ENCODE measurements around the gene CDC42BPB. TPM values are rescaled to one million over a fixed set of nuclear protein-coding genes. Genes with fewer than 3 reads are reported as not detected.

The CDC42BPB gene
- total RNA-seq, 1 donor from 2014 or later, result 96.5 TPM

DNA sequence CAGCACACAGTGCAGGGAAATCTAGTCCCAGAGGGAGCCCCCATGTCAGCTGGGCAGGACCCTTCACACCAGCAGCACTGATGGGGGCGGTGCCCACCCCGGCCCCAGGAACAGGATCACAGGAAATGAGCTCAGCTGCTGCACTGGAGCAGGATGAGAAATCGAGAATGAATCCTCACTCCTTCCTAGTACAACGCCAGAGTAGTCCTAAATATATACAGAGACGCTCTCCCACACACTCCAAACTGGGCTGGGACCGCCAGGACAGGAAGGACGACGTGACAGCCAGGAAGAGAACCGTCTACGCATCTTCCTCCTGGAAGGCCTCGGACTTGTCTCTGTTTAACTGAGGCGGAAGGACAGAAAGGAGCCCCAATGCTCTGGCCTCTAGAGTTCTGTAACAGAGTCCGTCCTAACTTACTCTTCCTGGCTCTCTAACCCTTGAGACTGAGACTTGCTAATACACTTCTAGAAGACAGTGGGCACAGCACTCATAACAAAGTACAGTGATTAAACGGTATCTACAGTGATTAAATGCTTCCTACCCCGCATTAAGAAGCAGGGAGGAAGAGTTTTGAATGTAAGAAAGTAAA is 33.4 kb downstream of the CDC42BPB start:
- H3K4me1 ChIP-seq, result peaks cover 0 to 27% of the 10 kb centered on the region in 2 donors
- H3K27ac ChIP-seq, result peak overlapping the region; percentile 52 to 64
- intact Hi-C loops (cut with DNase I), result no loop called here

DNA sequence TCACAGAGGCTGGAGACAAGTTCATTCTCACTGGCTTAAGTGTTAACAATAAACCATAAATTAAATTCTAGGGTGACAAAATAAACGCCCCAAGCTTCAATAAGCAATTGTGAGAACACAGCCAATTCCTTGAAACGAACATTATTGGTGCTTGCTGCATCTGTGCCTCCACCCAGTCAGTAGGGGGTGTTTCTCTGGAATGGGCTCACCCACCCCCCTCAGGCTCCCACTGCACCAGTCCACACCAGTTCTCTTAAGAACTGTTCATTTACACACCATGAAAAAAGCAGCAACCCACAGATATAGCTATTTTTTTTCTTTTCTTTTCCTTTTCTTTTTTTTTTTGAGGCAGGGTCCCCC is 34.7 kb downstream of the CDC42BPB start:
- TF ChIP-seq, protein P1, sequence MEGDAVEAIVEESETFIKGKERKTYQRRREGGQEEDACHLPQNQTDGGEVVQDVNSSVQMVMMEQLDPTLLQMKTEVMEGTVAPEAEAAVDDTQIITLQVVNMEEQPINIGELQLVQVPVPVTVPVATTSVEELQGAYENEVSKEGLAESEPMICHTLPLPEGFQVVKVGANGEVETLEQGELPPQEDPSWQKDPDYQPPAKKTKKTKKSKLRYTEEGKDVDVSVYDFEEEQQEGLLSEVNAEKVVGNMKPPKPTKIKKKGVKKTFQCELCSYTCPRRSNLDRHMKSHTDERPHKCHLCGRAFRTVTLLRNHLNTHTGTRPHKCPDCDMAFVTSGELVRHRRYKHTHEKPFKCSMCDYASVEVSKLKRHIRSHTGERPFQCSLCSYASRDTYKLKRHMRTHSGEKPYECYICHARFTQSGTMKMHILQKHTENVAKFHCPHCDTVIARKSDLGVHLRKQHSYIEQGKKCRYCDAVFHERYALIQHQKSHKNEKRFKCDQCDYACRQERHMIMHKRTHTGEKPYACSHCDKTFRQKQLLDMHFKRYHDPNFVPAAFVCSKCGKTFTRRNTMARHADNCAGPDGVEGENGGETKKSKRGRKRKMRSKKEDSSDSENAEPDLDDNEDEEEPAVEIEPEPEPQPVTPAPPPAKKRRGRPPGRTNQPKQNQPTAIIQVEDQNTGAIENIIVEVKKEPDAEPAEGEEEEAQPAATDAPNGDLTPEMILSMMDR (IDR thresholded peaks at IDR 0.05), result no peak
- DNase-seq (ENCODE audit: low spot score in 2 of 2), result no peak
- H3K27me3 ChIP-seq, result no peaks in the 10 kb centered on the region
- intact Hi-C loops (cut with DNase I), result no loop called here
- no peaks in the 10 kb centered on the region for H3K9me3 ChIP-seq
- H3K4me3 ChIP-seq, result no peak overlapping the region
- peak overlapping the region in 1 of 2 donors; percentile 35 for H3K27ac ChIP-seq
- peaks cover 0 to 22% of the 10 kb centered on the region in 2 donors for H3K4me1 ChIP-seq
- H3K36me3 ChIP-seq, result peaks cover 3 to 6% of the 10 kb centered on the region in 2 donors

More for the DNA sequence above, 33.4 kb downstream of the CDC42BPB start:
- no peaks in the 10 kb centered on the region for H3K9me3 ChIP-seq
- H3K36me3 ChIP-seq, result peaks cover 3 to 6% of the 10 kb centered on the region in 2 donors
- peak overlapping the region in 1 of 2 donors; percentile 0 for H3K4me3 ChIP-seq
- peak in 1 of 2 donors; percentile 63 for DNase-seq (ENCODE audit: low spot score in 2 of 2)
- TF ChIP-seq, protein P1 (IDR thresholded peaks at IDR 0.05), result no peak
- H3K27me3 ChIP-seq, result no peaks in the 10 kb centered on the region

DNA sequence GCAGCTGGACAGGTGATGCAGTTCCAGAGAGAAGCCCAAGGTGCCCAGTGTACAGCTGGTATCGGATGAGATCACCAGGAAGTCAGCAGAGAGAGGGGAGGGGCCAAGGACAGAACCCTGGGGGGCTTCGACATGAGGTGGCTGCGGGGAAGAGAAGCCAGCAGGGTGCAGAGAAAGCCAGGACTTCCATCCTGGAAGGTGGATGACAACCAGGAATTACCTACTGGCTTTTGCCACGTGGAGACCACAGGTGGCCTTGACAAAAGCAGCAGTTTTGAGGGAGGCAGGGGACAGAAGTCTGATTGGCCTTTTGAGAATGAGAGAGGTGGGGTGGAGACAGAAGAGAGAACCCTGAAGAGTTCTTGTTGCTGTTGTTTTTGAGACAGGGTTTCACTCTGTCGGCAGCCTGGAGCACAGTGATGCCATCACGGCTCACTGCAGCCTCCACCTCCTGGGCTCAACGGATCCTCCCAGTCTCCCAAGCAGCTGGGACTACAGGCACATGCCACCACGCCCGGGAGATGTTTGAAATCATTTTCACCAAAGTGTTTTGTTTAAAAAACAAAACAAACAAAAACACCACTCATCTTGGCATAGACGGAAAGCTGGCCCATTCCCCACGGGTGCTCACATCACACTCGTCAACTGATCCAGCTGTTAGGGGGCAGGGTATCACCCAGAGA is 35.2 kb downstream of the CDC42BPB start:
- peak in 1 of 2 donors; percentile 60 for DNase-seq (ENCODE audit: low spot score in 2 of 2)
- Histone ChIP-seq H3K4me3 (no peak overlapping the region), H3K27ac (peak overlapping the region in 1 of 2 donors; percentile 35), H3K27me3 (no peaks in the 10 kb centered on the region), H3K36me3 (peaks cover 3 to 6% of the 10 kb centered on the region in 2 donors), H3K9me3 (no peaks in the 10 kb centered on the region), H3K4me1 (peaks cover 0 to 22% of the 10 kb centered on the region in 2 donors)
- TF ChIP-seq, protein P1 (IDR thresholded peaks at IDR 0.05), result no peak
- intact Hi-C loops (cut with DNase I), result no loop called here

DNA sequence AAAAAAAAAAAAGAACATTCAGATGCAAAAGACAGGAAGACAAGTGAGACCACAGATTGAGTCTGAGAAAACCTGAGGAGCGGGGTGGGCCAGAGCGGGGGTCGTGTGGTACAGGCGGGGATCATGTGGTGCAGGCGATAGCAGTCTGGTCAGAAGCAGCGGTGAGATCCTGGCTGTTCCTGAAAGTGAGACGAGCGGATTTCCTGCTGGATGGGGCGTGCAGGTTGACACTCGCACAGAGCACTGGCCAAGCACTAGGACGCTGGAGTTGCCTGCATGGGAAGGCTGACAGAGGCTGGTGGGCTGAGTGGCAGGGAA is 35.7 kb downstream of the CDC42BPB start:
- intact Hi-C loops (cut with DNase I), result no loop called here
- Histone ChIP-seq H3K27ac (peak overlapping the region in 1 of 2 donors; percentile 35), H3K27me3 (no peaks in the 10 kb centered on the region), H3K4me3 (no peak overlapping the region), H3K9me3 (no peaks in the 10 kb centered on the region), H3K36me3 (peaks cover 3 to 6% of the 10 kb centered on the region in 2 donors), H3K4me1 (peaks cover 0 to 22% of the 10 kb centered on the region in 2 donors)
- peak in 1 of 2 donors; percentile 63 for DNase-seq (ENCODE audit: low spot score in 2 of 2)
- TF ChIP-seq, protein P1 (IDR thresholded peaks at IDR 0.05), result no peak

DNA sequence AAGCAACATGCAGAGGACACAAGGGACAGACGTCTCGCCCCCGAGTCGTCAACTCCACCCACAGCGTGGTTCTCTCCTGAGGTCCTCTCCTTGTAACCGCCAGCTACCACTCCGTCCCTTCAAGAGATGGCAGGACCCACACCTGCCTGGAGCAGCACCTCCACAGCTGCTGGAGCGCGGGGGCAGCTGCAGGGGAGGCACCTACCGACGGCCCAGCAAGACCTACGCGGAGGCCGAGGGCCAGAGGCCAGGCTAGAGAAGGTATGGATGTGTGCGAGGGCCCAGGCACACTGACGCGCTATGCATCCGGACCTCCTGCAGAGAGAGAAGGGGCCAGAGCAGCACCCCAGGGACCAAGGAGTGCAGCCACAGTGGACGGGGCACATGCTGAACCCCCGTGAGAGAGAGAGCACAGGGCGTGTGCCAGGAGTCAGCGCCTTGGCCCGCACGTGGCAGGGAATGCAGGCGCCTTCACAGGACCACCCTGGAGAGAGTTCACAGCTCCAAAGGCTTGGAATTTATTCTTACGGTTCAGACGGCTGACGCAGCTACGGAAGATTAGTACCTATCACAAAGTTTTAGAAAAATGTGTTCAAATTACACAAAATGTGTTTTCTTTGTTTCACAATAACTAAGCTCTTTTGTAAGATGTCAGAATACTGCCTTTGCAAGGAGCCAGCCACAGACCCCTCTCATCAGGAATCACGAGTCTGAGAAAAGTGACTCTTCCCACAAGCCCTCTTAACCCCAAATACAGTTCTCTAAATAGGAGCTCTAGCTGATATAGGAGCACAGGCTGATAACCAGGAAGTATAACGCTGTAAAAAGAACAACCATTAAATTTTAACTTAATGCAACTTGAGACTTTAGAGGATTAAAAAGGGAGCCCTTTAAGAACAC is 36.8 kb downstream of the CDC42BPB start:
- Histone ChIP-seq H3K4me3 (no peak overlapping the region), H3K27me3 (no peaks in the 10 kb centered on the region), H3K27ac (no peak overlapping the region), H3K4me1 (peaks cover 0 to 30% of the 10 kb centered on the region in 2 donors), H3K9me3 (no peaks in the 10 kb centered on the region), H3K36me3 (peaks cover 3 to 6% of the 10 kb centered on the region in 2 donors)
- TF ChIP-seq, protein P1 (IDR thresholded peaks at IDR 0.05), result no peak
- DNase-seq (ENCODE audit: low spot score in 2 of 2), result peak in 1 of 2 donors; percentile 62
- intact Hi-C loops (cut with DNase I), result no loop called here

Data from ascending aorta (tissue), 2 donors.